ENCODE data around the gene BIRC6.

- no peak for TF ChIP-seq CTCF (IDR thresholded peaks at IDR 0.05; ENCODE audit: poor library complexity)
- no peak for TF ChIP-seq EZH2phosphoT487 (IDR thresholded peaks at IDR 0.05; ENCODE audit: low read depth, severe bottlenecking, unreplicated experiment)
Measured at GRCh38 chr2:32633040-32633439, 276.2 kb downstream of the BIRC6 start.
